Gastroesophageal sphincter (tissue), 4 donors: Measurements from ENCODE around the gene COCH. TPM values are rescaled to one million over a fixed set of nuclear protein-coding genes. Genes with fewer than 3 reads are reported as not detected.

Experiments used
- ATAC-seq: fragments of 150-250 bp; one replicate; pipeline ENCODE4 v1.9.1; 2016; ENCODE audit warnings: mild to moderate bottlenecking, moderate library complexity
- H3K27ac ChIP-seq, 4 donors: fragments of 200-600 bp; sonication (generic) in 3 of 4; 1 replicate in 3 of 4; 2 replicates in 1 of 4; pipeline ENCODE4 v1.5.1; 2016 to 2019
- H3K27me3 ChIP-seq: fragments of 200-600 bp; sonication (generic); one replicate; pipeline ENCODE4 v1.5.1; 2019
- H3K36me3 ChIP-seq, 2 donors: fragments of 200-600 bp; sonication (generic); one replicate each; pipeline ENCODE4 v1.5.1; 2019; ENCODE audit warnings: control low read depth in 1 of 2
- H3K4me1 ChIP-seq, 3 donors: fragments of 200-600 bp; sonication (generic); 1 replicate in 2 of 3; 2 replicates in 1 of 3; pipeline ENCODE4 v1.5.1; 2016 to 2019; ENCODE audit warnings: control low read depth in 2 of 3
- H3K4me3 ChIP-seq, 2 donors: fragments of 200-600 bp; sonication (generic); one replicate each; pipeline ENCODE4 v1.5.1; 2019; ENCODE audit warnings: mild to moderate bottlenecking in 1 of 2, moderate library complexity in 1 of 2
- H3K9me3 ChIP-seq, 3 donors: fragments of 200-600 bp; sonication (generic); one replicate each; pipeline ENCODE4 v1.5.1; 2017 to 2019; ENCODE audit warnings: control low read depth in 2 of 3
- CTCF ChIP-seq, 4 experiments: fragments of 200-600 bp in 2 of 4; fragments of 450-650 bp in 2 of 4; sonication (generic) in 1 of 4; IDR thresholded peaks; one replicate each; pipeline ENCODE4 v1.5.1; 2017 to 2019; ENCODE audit warnings: antibody characterized with exemption in 4 of 4, mild to moderate bottlenecking in 2 of 4, moderate library complexity in 2 of 4
- EP300 ChIP-seq: sonication (generic); formaldehyde crosslinking; IDR thresholded peaks from one replicate; pipeline ENCODE4 v1.6.1; 2017; ENCODE audit warnings: antibody characterized with exemption, mild to moderate bottlenecking
- POLR2A ChIP-seq, 2 donors: fragments of 450-650 bp; IDR thresholded peaks; one replicate each; pipeline ENCODE4 v1.6.1; 2017; ENCODE audit warnings: antibody characterized with exemption in 2 of 2, mild to moderate bottlenecking in 2 of 2, moderate library complexity in 1 of 2
- POLR2AphosphoS5 ChIP-seq: sonication (generic); formaldehyde crosslinking; IDR thresholded peaks from one replicate; pipeline ENCODE4 v1.6.1; 2017; ENCODE audit warnings: antibody characterized with exemption
- WGBS, 2 donors: methylation state at CpG; one replicate each; pipeline ENCODE4 v1.1.5; 2018; ENCODE audit warnings: low coverage in 1 of 2; 5-methylcytosine and 5-hydroxymethylcytosine counted together
- total RNA-seq, 4 donors: library from RNA; depleted of rRNA; stranded (reverse); fragments of >200 nt; gene quantifications; one replicate each; pipeline ENCODE4 v1.1.0, GENCODE V29; 2016

The COCH gene
- 1 to 10 TPM in 3 of 4 donors, under 1 TPM in 1; 0.16 to 5.4 (median 2.1) TPM for total RNA-seq

DNA sequence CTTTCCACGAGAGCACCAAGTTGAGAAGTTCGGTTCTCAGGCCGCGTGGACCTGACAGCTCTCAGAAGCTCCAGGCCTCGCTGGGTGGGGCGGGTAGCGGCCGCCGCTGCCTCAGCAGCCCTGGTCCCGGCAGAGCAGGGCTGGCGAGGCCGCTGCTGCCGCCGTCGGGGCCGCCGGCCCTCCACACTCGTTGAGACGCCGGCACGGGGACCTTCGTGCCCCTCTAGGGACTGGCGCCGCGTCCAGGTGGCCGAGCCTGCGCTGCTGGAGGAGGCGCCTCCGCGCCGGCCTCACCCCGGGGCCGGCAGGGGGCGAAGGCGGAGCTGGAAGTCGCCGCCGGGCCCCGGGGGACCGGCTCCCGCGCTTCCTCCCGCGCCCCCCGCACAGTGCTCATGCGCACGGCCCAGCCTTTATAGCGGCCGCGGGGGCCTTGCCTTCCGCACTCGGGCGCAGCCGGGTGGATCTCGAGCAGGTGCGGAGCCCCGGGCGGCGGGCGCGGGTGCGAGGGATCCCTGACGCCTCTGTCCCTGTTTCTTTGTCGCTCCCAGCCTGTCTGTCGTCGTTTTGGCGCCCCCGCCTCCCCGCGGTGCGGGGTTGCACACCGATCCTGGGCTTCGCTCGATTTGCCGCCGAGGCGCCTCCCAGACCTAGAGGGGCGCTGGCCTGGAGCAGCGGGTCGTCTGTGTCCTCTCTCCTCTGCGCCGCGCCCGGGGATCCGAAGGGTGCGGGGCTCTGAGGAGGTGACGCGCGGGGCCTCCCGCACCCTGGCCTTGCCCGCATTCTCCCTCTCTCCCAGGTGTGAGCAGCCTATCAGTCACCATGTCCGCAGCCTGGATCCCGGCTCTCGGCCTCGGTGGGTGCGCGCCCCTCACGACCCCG is at the start of gene COCH:
Gene COCH (plus strand): TSS at position 440 of the 879 bp plus-strand sequence. CDS start 380 bp downstream, at position 820.
- peaks cover 41% of the 10 kb centered on the region for H3K27me3 ChIP-seq
- WGBS, 2 donors: no CpG with 5 or more reads among the region's 99 CpGs
- peak; percentile 63 for ATAC-seq
- H3K36me3 ChIP-seq: no peaks in the 10 kb centered on the region
- no peaks in the 10 kb centered on the region for H3K9me3 ChIP-seq
- H3K4me1 ChIP-seq: peaks cover 0 to 22% (median 19%) of the 10 kb centered on the region in 3 donors
- peak within 1 kb of the TSS; percentile 32 to 65 for H3K4me3 ChIP-seq
- TF ChIP-seq POLR2A (IDR thresholded peaks at IDR 0.05) (peak in 1 of 2 donors; percentile 26), CTCF (IDR thresholded peaks at IDR 0.05) (peak in 3 of 4 experiments; percentile 31 to 53 (median 53)), EP300 (no peak), POLR2AphosphoS5 (no peak)
- H3K27ac ChIP-seq: peak within 1 kb of the TSS in 1 of 4 donors; percentile 9

DNA sequence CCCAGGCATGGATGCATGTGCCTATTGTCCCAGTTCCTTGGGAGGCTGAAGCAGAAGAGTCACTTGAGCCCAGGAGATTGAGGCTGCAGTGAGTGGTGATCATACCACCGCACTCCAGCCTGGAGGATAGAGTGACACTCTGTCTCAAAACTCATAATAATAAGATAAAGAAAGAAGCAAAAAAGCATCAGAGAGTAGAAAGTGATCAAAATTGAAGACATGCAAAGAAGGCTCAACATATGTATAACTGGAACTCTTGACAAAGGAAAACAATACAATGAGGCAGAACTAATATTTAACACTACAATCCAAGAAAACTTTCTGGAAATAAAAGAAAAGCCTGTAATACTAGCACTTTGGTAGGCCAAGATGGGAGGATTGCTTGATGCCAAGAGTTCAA is 48.3 kb upstream of the COCH start:
- peaks cover 0 to 26% (median 0%) of the 10 kb centered on the region in 3 donors for H3K9me3 ChIP-seq
- no peaks in the 10 kb centered on the region for H3K36me3 ChIP-seq
- H3K27ac ChIP-seq: no peak overlapping the region
- no peaks in the 10 kb centered on the region for H3K4me1 ChIP-seq
- WGBS, 2 donors: 100% methylated on average over 1 of the region's 1 CpG
- no peak for TF ChIP-seq CTCF (IDR thresholded peaks at IDR 0.05)
- no peak for TF ChIP-seq POLR2A (IDR thresholded peaks at IDR 0.05)
- no peak for TF ChIP-seq EP300
- no peak for TF ChIP-seq POLR2AphosphoS5
- no peak for ATAC-seq
- H3K27me3 ChIP-seq: no peaks in the 10 kb centered on the region
- no peak overlapping the region for H3K4me3 ChIP-seq

GRCh38 chr14:30829853-30830252 is 44.5 kb upstream of the COCH start:
- 67 to 88% methylated on average over 4 of the region's 4 CpGs for WGBS, 2 donors
- ATAC-seq: no peak
- TF ChIP-seq POLR2A (IDR thresholded peaks at IDR 0.05): no peak
- no peak for TF ChIP-seq EP300
- no peak for TF ChIP-seq CTCF (IDR thresholded peaks at IDR 0.05)
- TF ChIP-seq POLR2AphosphoS5: no peak
- H3K4me1 ChIP-seq: no peaks in the 10 kb centered on the region
- H3K27ac ChIP-seq: no peak overlapping the region
- no peaks in the 10 kb centered on the region for H3K27me3 ChIP-seq
- no peaks in the 10 kb centered on the region for H3K36me3 ChIP-seq
- H3K9me3 ChIP-seq: peaks cover 0 to 25% (median 0%) of the 10 kb centered on the region in 3 donors
- H3K4me3 ChIP-seq: no peak overlapping the region

GRCh38 chr14:30834353-30834752 is 40.0 kb upstream of the COCH start:
- H3K27ac ChIP-seq: no peak overlapping the region

More at GRCh38 chr14:30834353-30834752, 40.0 kb upstream of the COCH start:
- Histone ChIP-seq H3K27me3 (no peaks in the 10 kb centered on the region), H3K4me3 (no peak overlapping the region), H3K36me3 (no peaks in the 10 kb centered on the region), H3K4me1 (no peaks in the 10 kb centered on the region), H3K9me3 (no peaks in the 10 kb centered on the region)
- no peak for TF ChIP-seq POLR2AphosphoS5
- no peak for TF ChIP-seq POLR2A (IDR thresholded peaks at IDR 0.05)
- no peak for TF ChIP-seq EP300
- TF ChIP-seq CTCF (IDR thresholded peaks at IDR 0.05): no peak
- ATAC-seq: no peak
